MM.1S (cell line): Measurements from ENCODE around the gene FAM117A.

ENCODE experiments used
- DNase-seq: peaks from one replicate; pipeline ENCODE4 v3.0.0-alpha.2; 2015
- H2AFZ ChIP-seq: fragments of 300-600 bp; sonication (generic); 2 replicates; pipeline ENCODE4 v1.6.0; 2016; ENCODE audit warnings: antibody characterized with exemption, low read length
- H3F3A ChIP-seq: fragments of 300-600 bp; sonication (generic); 2 replicates; pipeline ENCODE4 v1.6.1; 2016; ENCODE audit warnings: mild to moderate bottlenecking, antibody characterized with exemption, low read length, moderate library complexity, mixed read lengths; ENCODE audit not compliant: insufficient read depth
- H3K27ac ChIP-seq: fragments of 300-600 bp; sonication (generic); 2 replicates; pipeline ENCODE4 v1.5.1; 2016; ENCODE audit warnings: mild to moderate bottlenecking, low read length
- H3K27me3 ChIP-seq: fragments of 300-600 bp; sonication (generic); replicated peaks from 2 replicates; pipeline ENCODE4 v1.6.0; 2016; ENCODE audit warnings: low read length; ENCODE audit not compliant: insufficient read depth
- H3K36me3 ChIP-seq: fragments of 300-600 bp; sonication (generic); replicated peaks from 2 replicates; pipeline ENCODE4 v1.6.1; 2016; ENCODE audit warnings: mild to moderate bottlenecking, low read length, mixed read lengths; ENCODE audit not compliant: insufficient read depth
- H3K4me1 ChIP-seq: fragments of 300-600 bp; sonication (generic); 2 replicates; pipeline ENCODE4 v1.6.1; 2016; ENCODE audit warnings: low read length, mixed read lengths
- H3K4me2 ChIP-seq: fragments of 300-600 bp; sonication (generic); 2 replicates; pipeline ENCODE4 v1.6.0; 2016; ENCODE audit warnings: low read depth, low read length
- H3K4me3 ChIP-seq: fragments of 300-600 bp; sonication (generic); 2 replicates; pipeline ENCODE4 v1.5.1; 2016; ENCODE audit warnings: low read length, mixed read lengths
- H3K79me2 ChIP-seq: fragments of 300-600 bp; sonication (generic); 2 replicates; pipeline ENCODE4 v1.6.1; 2016; ENCODE audit warnings: mixed run types, low read length, mixed read lengths
- H3K9ac ChIP-seq: fragments of 300-600 bp; sonication (generic); 2 replicates; pipeline ENCODE4 v1.6.1; 2016; ENCODE audit warnings: low read length, mixed read lengths
- H3K9me2 ChIP-seq: fragments of 300-600 bp; sonication (generic); replicated peaks from 2 replicates; pipeline ENCODE4 v1.6.1; 2016; ENCODE audit warnings: mild to moderate bottlenecking, low read length, mixed read lengths; ENCODE audit not compliant: insufficient read depth
- H3K9me3 ChIP-seq: fragments of 300-600 bp; sonication (generic); replicated peaks from 2 replicates; pipeline ENCODE4 v1.6.1; 2016; ENCODE audit warnings: mild to moderate bottlenecking, low read length, mixed read lengths; ENCODE audit not compliant: insufficient read depth
- H4K20me1 ChIP-seq: fragments of 300-600 bp; sonication (generic); 2 replicates; pipeline ENCODE4 v1.6.1; 2016; ENCODE audit warnings: mild to moderate bottlenecking, low read length, moderate library complexity, mixed read lengths; ENCODE audit not compliant: insufficient read depth
- CTCF ChIP-seq: fragments of 300-600 bp; sonication (generic); IDR thresholded peaks from 2 replicates; pipeline ENCODE4 v1.5.1; 2016; ENCODE audit warnings: antibody characterized with exemption, low read length, mixed read lengths
- EZH2 ChIP-seq: fragments of 300-600 bp; sonication (generic); optimal IDR thresholded peaks from 2 replicates; pipeline ENCODE3; 2017; ENCODE audit warnings: low read depth, mild to moderate bottlenecking, antibody characterized with exemption, low read length, mixed read lengths
- EZH2phosphoT487 ChIP-seq: fragments of 300-600 bp; sonication (generic); IDR thresholded peaks from 2 replicates; pipeline ENCODE4 v1.6.1; 2018; ENCODE audit warnings: antibody characterized with exemption, low read length

Gene FAM117A

GRCh38 chr17:49694847-49695697 is 68.9 kb downstream of the FAM117A start:
- Histone ChIP-seq H4K20me1 (no peaks in the 10 kb centered on the region), H3K4me3 (no peak overlapping the region), H3K27ac (no peak overlapping the region), H3K4me1 (no peaks in the 10 kb centered on the region), H3K4me2 (no peak overlapping the region), H3K9me3 (no peaks in the 10 kb centered on the region), H3K36me3 (no peaks in the 10 kb centered on the region), H3F3A (no peaks in the 10 kb centered on the region), H3K27me3 (no peaks in the 10 kb centered on the region), H2AFZ (no peak overlapping the region), H3K9ac (no peak overlapping the region), H3K79me2 (no peaks in the 10 kb centered on the region), H3K9me2 (no peaks in the 10 kb centered on the region)
- TF ChIP-seq CTCF: peak; percentile 92
- TF ChIP-seq EZH2: no peak
- no peak for TF ChIP-seq EZH2phosphoT487
- DNase-seq: peak; percentile 43

GRCh38 chr17:49692751-49693150 is 71.2 kb downstream of the FAM117A start:
- H3K9ac ChIP-seq: no peak overlapping the region
- H3K27me3 ChIP-seq: no peaks in the 10 kb centered on the region
- no peaks in the 10 kb centered on the region for H4K20me1 ChIP-seq
- no peak for TF ChIP-seq EZH2phosphoT487
- no peaks in the 10 kb centered on the region for H3F3A ChIP-seq
- no peaks in the 10 kb centered on the region for H3K36me3 ChIP-seq
- no peak overlapping the region for H2AFZ ChIP-seq
- H3K9me2 ChIP-seq: no peaks in the 10 kb centered on the region
- no peak overlapping the region for H3K4me2 ChIP-seq
- H3K4me3 ChIP-seq: no peak overlapping the region
- no peak overlapping the region for H3K27ac ChIP-seq
- no peaks in the 10 kb centered on the region for H3K79me2 ChIP-seq
- H3K4me1 ChIP-seq: peaks cover 6% of the 10 kb centered on the region
- no peak for DNase-seq
- no peaks in the 10 kb centered on the region for H3K9me3 ChIP-seq

- no peaks in the 10 kb centered on the region for H3K79me2 ChIP-seq
- H3K9ac ChIP-seq: no peak overlapping the region
- H3K27me3 ChIP-seq: no peaks in the 10 kb centered on the region
- no peaks in the 10 kb centered on the region for H3F3A ChIP-seq
- no peak overlapping the region for H3K4me2 ChIP-seq
- DNase-seq: no peak
- H3K9me3 ChIP-seq: no peaks in the 10 kb centered on the region
- TF ChIP-seq CTCF (no peak), EZH2phosphoT487 (no peak), EZH2 (no peak)
- H2AFZ ChIP-seq: no peak overlapping the region
- H3K27ac ChIP-seq: no peak overlapping the region
- H3K4me1 ChIP-seq: peaks cover 8% of the 10 kb centered on the region
- H3K36me3 ChIP-seq: no peaks in the 10 kb centered on the region
- H3K4me3 ChIP-seq: no peak overlapping the region
- H4K20me1 ChIP-seq: no peaks in the 10 kb centered on the region
- H3K9me2 ChIP-seq: no peaks in the 10 kb centered on the region
These were observed 72.2 kb downstream of the FAM117A start for GRCh38 chr17:49691677-49692191.
